ENCODE results near the gene SPTLC3.

Gene SPTLC3

DNA sequence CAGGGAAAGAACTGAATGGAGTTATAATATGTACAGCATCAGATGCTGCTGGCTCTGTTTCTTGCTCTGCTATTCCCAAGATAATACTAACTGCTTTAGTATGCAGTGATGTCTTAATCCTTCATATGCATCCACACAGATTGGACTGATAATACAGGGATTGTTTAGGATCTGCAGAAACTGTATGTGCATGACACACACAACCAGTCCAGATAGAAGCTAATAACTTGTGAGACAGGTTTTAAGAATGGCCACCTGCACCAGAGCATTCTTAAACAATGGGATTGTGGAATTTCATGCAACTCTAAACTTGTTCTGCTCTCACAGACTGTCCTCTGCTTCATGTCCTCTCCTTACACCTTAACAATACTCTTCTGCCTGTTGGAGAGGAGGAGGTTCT lies 90.9 kb downstream of the SPTLC3 start:
- DNase-seq (ENCODE audit: low read depth, low spot score), result no peak
- Histone ChIP-seq H3K27me3 (ENCODE audit: insufficient read depth, insufficient read length) (no peaks in the 10 kb centered on the region), H3K9me3 (ENCODE audit: insufficient read depth, low read length) (no peaks in the 10 kb centered on the region), H3K36me3 (ENCODE audit: insufficient read depth, insufficient read length, low read length) (no peaks in the 10 kb centered on the region), H3K4me3 (ENCODE audit: insufficient read length, low read depth) (no peak overlapping the region), H3K4me1 (ENCODE audit: insufficient read depth, insufficient read length) (no peaks in the 10 kb centered on the region), H3K9ac (ENCODE audit: insufficient read length, low read depth) (no peak overlapping the region)
- TF ChIP-seq ZNF274 (IDR thresholded peaks at IDR 0.05; ENCODE audit: low read depth, low read length), result no peak
- TF ChIP-seq SUZ12 (IDR thresholded peaks at IDR 0.05; ENCODE audit: extremely low read depth, insufficient read depth, insufficient read length), result no peak
- TF ChIP-seq YY1 (IDR thresholded peaks at IDR 0.05; ENCODE audit: insufficient read depth, insufficient read length), result no peak

DNA sequence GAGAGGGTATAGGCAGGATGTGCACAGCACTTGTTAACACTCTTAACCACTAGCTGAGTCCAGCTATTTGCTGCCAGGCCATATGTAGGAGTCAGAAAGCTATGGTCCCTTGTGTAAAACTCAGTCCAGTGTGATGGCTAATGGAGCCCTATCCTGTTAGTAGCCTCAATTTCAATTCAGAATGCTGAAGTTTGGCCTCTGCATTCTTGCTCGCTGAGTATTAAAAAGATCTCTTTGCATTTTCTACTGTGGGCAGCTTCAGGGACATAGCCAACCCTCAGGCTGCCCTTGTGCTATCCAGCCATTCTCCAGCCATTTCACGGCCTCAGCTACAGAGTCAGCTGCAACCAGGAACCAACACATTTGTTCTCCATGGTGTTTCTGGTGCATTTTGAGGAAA lies 92.5 kb downstream of the SPTLC3 start:
- Histone ChIP-seq H3K27me3 (ENCODE audit: insufficient read depth, insufficient read length) (no peaks in the 10 kb centered on the region), H3K9me3 (ENCODE audit: insufficient read depth, low read length) (no peaks in the 10 kb centered on the region), H3K4me3 (ENCODE audit: insufficient read length, low read depth) (no peak overlapping the region), H3K4me1 (ENCODE audit: insufficient read depth, insufficient read length) (no peaks in the 10 kb centered on the region), H3K9ac (ENCODE audit: insufficient read length, low read depth) (no peak overlapping the region), H3K36me3 (ENCODE audit: insufficient read depth, insufficient read length, low read length) (no peaks in the 10 kb centered on the region)
- no peak for DNase-seq (ENCODE audit: low read depth, low spot score)
- no peak for TF ChIP-seq YY1 (IDR thresholded peaks at IDR 0.05; ENCODE audit: insufficient read depth, insufficient read length)
- no peak for TF ChIP-seq ZNF274 (IDR thresholded peaks at IDR 0.05; ENCODE audit: low read depth, low read length)
- no peak for TF ChIP-seq SUZ12 (IDR thresholded peaks at IDR 0.05; ENCODE audit: extremely low read depth, insufficient read depth, insufficient read length)

DNA sequence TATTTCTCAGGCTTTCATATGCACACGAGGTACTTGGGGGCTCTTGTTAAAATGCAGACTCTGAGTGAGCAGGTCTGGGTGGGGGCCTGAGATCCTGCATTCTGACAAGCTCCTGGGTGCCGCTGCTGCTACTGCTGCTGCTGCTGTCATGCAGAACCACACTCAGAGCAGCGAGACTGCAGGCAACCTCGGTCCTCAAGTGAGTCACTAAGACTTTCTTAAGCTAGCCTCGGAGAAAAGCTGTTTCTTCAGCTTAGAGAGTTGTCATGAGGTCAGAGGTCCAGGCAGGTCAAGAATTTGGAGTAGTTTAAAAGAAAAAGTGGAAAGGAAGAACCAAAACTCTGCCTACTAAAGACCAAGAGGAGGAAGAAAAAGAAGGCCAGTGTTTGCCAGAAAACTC lies 92.9 kb downstream of the SPTLC3 start:
- Histone ChIP-seq H3K36me3 (ENCODE audit: insufficient read depth, insufficient read length, low read length) (no peaks in the 10 kb centered on the region), H3K4me1 (ENCODE audit: insufficient read depth, insufficient read length) (no peaks in the 10 kb centered on the region), H3K9me3 (ENCODE audit: insufficient read depth, low read length) (no peaks in the 10 kb centered on the region), H3K4me3 (ENCODE audit: insufficient read length, low read depth) (no peak overlapping the region), H3K9ac (ENCODE audit: insufficient read length, low read depth) (no peak overlapping the region), H3K27me3 (ENCODE audit: insufficient read depth, insufficient read length) (no peaks in the 10 kb centered on the region)
- TF ChIP-seq YY1 (IDR thresholded peaks at IDR 0.05; ENCODE audit: insufficient read depth, insufficient read length) (no peak), ZNF274 (IDR thresholded peaks at IDR 0.05; ENCODE audit: low read depth, low read length) (no peak), SUZ12 (IDR thresholded peaks at IDR 0.05; ENCODE audit: extremely low read depth, insufficient read depth, insufficient read length) (no peak)
- DNase-seq (ENCODE audit: low read depth, low spot score), result no peak

- no peak for DNase-seq (ENCODE audit: low read depth, low spot score)
- Histone ChIP-seq H3K4me3 (ENCODE audit: insufficient read length, low read depth) (no peak overlapping the region), H3K4me1 (ENCODE audit: insufficient read depth, insufficient read length) (no peaks in the 10 kb centered on the region), H3K9me3 (ENCODE audit: insufficient read depth, low read length) (no peaks in the 10 kb centered on the region), H3K9ac (ENCODE audit: insufficient read length, low read depth) (no peak overlapping the region), H3K27me3 (ENCODE audit: insufficient read depth, insufficient read length) (no peaks in the 10 kb centered on the region), H3K36me3 (ENCODE audit: insufficient read depth, insufficient read length, low read length) (no peaks in the 10 kb centered on the region)
- no peak for TF ChIP-seq SUZ12 (IDR thresholded peaks at IDR 0.05; ENCODE audit: extremely low read depth, insufficient read depth, insufficient read length)
- TF ChIP-seq YY1 (IDR thresholded peaks at IDR 0.05; ENCODE audit: insufficient read depth, insufficient read length), result no peak
- no peak for TF ChIP-seq ZNF274 (IDR thresholded peaks at IDR 0.05; ENCODE audit: low read depth, low read length)
Observed at GRCh38 chr20:13102237-13102636, 93.5 kb downstream of the SPTLC3 start.

GRCh38 chr20:13102694-13103093 lies 93.9 kb downstream of the SPTLC3 start:
- TF ChIP-seq YY1 (IDR thresholded peaks at IDR 0.05; ENCODE audit: insufficient read depth, insufficient read length), result no peak
- TF ChIP-seq ZNF274 (IDR thresholded peaks at IDR 0.05; ENCODE audit: low read depth, low read length), result no peak
- TF ChIP-seq SUZ12 (IDR thresholded peaks at IDR 0.05; ENCODE audit: extremely low read depth, insufficient read depth, insufficient read length), result no peak
- Histone ChIP-seq H3K27me3 (ENCODE audit: insufficient read depth, insufficient read length) (no peaks in the 10 kb centered on the region), H3K36me3 (ENCODE audit: insufficient read depth, insufficient read length, low read length) (no peaks in the 10 kb centered on the region), H3K9ac (ENCODE audit: insufficient read length, low read depth) (no peak overlapping the region), H3K4me3 (ENCODE audit: insufficient read length, low read depth) (no peak overlapping the region), H3K4me1 (ENCODE audit: insufficient read depth, insufficient read length) (no peaks in the 10 kb centered on the region), H3K9me3 (ENCODE audit: insufficient read depth, low read length) (no peaks in the 10 kb centered on the region)
- no peak for DNase-seq (ENCODE audit: low read depth, low spot score)

DNA sequence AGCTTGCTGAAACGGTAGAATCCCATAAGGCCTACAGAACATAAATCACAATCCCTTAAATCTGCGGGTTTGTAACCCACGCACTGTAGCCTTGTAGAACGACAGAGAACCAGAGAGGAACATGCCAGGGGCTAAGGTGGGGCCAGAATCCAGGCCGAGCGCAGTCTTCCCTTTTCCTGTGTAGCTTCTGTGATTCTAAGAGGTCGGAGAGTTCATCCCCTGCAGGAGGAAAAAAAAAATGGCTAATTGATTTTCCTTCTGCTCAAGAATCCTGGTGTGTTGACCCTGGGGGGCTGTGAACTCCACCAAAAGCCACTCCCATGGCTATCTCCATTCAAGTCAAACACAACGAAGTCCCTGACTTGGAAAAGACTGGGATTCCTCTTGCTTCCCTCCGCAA lies 96.3 kb downstream of the SPTLC3 start:
- DNase-seq (ENCODE audit: low read depth, low spot score), result no peak
- Histone ChIP-seq H3K4me3 (ENCODE audit: insufficient read length, low read depth) (no peak overlapping the region), H3K9me3 (ENCODE audit: insufficient read depth, low read length) (no peaks in the 10 kb centered on the region), H3K27me3 (ENCODE audit: insufficient read depth, insufficient read length) (no peaks in the 10 kb centered on the region), H3K36me3 (ENCODE audit: insufficient read depth, insufficient read length, low read length) (no peaks in the 10 kb centered on the region), H3K9ac (ENCODE audit: insufficient read length, low read depth) (no peak overlapping the region), H3K4me1 (ENCODE audit: insufficient read depth, insufficient read length) (no peaks in the 10 kb centered on the region)
- TF ChIP-seq YY1 (IDR thresholded peaks at IDR 0.05; ENCODE audit: insufficient read depth, insufficient read length) (no peak), SUZ12 (IDR thresholded peaks at IDR 0.05; ENCODE audit: extremely low read depth, insufficient read depth, insufficient read length) (no peak)

DNA sequence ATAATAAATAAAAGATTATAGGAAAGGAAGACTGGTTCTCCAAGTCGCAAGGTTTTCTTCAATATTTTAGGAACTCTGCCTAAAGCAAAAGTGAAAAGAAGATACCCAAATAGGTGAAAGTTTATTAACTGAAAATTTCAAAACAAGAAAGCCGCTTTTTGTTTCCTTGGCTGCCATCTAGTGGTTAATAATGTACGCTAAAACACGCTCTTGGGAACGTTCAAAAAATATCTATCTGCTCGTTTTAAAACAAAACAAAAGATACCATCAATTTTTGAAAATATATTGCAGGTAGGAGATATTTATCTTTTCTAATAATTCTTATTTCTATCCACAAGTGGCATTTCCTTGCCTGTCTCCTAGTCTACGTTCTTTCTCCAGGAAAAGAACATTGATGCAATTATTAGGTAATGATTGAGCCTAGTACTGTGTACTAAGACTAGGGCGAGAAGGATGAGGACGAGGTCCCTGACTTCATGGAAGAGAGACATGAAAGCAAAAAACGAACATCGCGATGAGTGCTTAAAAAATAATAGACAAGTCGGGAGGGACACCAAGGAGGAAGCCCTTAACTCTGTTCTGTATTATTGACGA lies 97.2 kb downstream of the SPTLC3 start:
- Histone ChIP-seq H3K4me1 (ENCODE audit: insufficient read depth, insufficient read length) (no peaks in the 10 kb centered on the region), H3K4me3 (ENCODE audit: insufficient read length, low read depth) (no peak overlapping the region), H3K36me3 (ENCODE audit: insufficient read depth, insufficient read length, low read length) (no peaks in the 10 kb centered on the region), H3K27me3 (ENCODE audit: insufficient read depth, insufficient read length) (no peaks in the 10 kb centered on the region), H3K9me3 (ENCODE audit: insufficient read depth, low read length) (no peaks in the 10 kb centered on the region), H3K9ac (ENCODE audit: insufficient read length, low read depth) (no peak overlapping the region)
- DNase-seq (ENCODE audit: low read depth, low spot score), result no peak
- TF ChIP-seq ZNF274 (IDR thresholded peaks at IDR 0.05; ENCODE audit: low read depth, low read length) (no peak), SUZ12 (IDR thresholded peaks at IDR 0.05; ENCODE audit: extremely low read depth, insufficient read depth, insufficient read length) (no peak), YY1 (IDR thresholded peaks at IDR 0.05; ENCODE audit: insufficient read depth, insufficient read length) (no peak)
